MCF 10A (cell line): ENCODE results near the gene MTHFD1L. TPM values are rescaled to one million over a fixed set of nuclear protein-coding genes. Genes with fewer than 3 reads are reported as not detected.
A peak's percentile ranks its signal among the peaks of the same experiment; 100 is the strongest.

Experiments
- BruUV-seq: library from RNA; stranded (reverse); fragments of 400-500 nt; replicated peaks from 2 replicates; lab custom pipeline; 2021; lab: Mats Ljungman, UMichigan
- CTCF ChIA-PET: fragments of 300-600 bp; sonication (Branson Sonifier 250); formaldehyde crosslinking; extraction: SDS; loops from one replicate; lab custom pipeline; 2021; ENCODE audit warnings: antibody characterized with exemption, inconsistent platforms; lab: Yijun Ruan, JAX
- POLR2A ChIA-PET: fragments of 300-600, 350-650 bp; sonication (Branson Sonifier 250); formaldehyde crosslinking; extraction: SDS; loops from one replicate; lab custom pipeline; 2020; ENCODE audit warnings: antibody characterized with exemption, inconsistent platforms; lab: Yijun Ruan, JAX
- DNase-seq: peaks from one replicate; pipeline ENCODE4 v3.0.0-alpha.2; 2018; ENCODE audit not compliant: unreplicated experiment
- H3K27ac Mint-ChIP-seq: one replicate; pipeline ENCODE4 v1.8.0; 2022; ENCODE audit warnings: mild to moderate bottlenecking, low read depth, mixed read lengths; ENCODE audit not compliant: unreplicated experiment
- H3K27me3 Mint-ChIP-seq: one replicate; pipeline ENCODE4 v1.8.0; 2022; ENCODE audit warnings: mixed read lengths; ENCODE audit not compliant: insufficient read depth, unreplicated experiment
- H3K36me3 Mint-ChIP-seq: one replicate; pipeline ENCODE4 v1.8.0; 2022; ENCODE audit warnings: mild to moderate bottlenecking, moderate library complexity, mixed read lengths; ENCODE audit not compliant: insufficient read depth, unreplicated experiment
- H3K4me1 Mint-ChIP-seq: one replicate; pipeline ENCODE4 v1.8.0; 2022; ENCODE audit warnings: mixed read lengths; ENCODE audit not compliant: insufficient read depth, unreplicated experiment
- H3K4me3 Mint-ChIP-seq: one replicate; pipeline ENCODE4 v1.8.0; 2022; ENCODE audit warnings: mild to moderate bottlenecking, moderate library complexity, mixed read lengths; ENCODE audit not compliant: unreplicated experiment
- H3K9me3 Mint-ChIP-seq: one replicate; pipeline ENCODE4 v1.8.0; 2022; ENCODE audit warnings: mixed read lengths; ENCODE audit not compliant: unreplicated experiment
- intact Hi-C: fragments of 100-400 bp; cut with micrococcal nuclease; formaldehyde crosslinking; loops from 2 replicates; pipeline ENCODE4 v1.14.1; 2022
- total RNA-seq: library from RNA; stranded (reverse); gene quantifications from 2 replicates; pipeline ENCODE4 v1.2.3, GENCODE V29; 2022
- TF ChIP-seq, protein P1 (sequence below): fragments of 200-600 bp; IDR thresholded peaks from one replicate; pipeline ENCODE4 v1.8.0; 2022; ENCODE audit warnings: antibody characterized with exemption, mild to moderate bottlenecking; ENCODE audit not compliant: unreplicated experiment

The MTHFD1L gene
- total RNA-seq, 1 experiment from 2014 or later, result 110 TPM

DNA sequence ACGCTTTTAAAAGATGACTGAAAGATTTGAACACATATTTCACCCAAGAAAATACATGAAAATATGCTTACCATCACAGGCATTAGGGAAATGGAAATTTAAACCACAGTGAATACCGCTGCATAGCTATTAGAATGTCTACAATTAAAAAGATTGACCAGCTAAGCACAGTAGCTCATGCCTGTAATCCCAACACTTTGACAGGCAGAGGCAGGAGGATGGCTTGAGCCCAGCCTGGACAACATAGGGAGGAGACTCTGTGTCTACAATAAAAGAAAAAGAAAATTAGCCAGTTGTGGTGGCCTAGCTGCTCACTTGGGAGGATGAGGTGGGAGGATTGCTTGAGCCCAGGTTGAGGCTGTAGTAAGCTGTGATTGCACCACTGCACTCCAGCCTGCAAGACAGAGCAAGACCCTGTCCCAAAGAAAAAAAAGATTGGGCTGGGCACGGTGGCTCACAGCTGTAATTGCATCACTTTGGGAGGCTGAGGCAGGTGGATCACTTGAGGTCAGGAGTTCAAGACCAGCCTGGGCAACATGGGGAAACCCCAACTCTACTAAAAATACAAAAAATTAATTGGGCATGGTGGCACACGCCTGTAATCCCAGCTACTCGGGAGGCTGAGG, 210.5 kb downstream of the MTHFD1L start:
- peak; percentile 24 for DNase-seq
- H3K36me3 Mint-ChIP-seq, result peaks cover 22% of the 10 kb centered on the region
- BruUV-seq, result no TSS peak
- H3K27ac Mint-ChIP-seq, result no peak overlapping the region
- ChIA-PET POLR2A (no interaction called here), CTCF (interaction anchor here (0.7 kb wide), 1 partner anchor 52 kb away, joined by 4 read pairs; no protein-coding TSS in a partner anchor)
- H3K4me1 Mint-ChIP-seq, result no peaks in the 10 kb centered on the region
- TF ChIP-seq, protein P1, sequence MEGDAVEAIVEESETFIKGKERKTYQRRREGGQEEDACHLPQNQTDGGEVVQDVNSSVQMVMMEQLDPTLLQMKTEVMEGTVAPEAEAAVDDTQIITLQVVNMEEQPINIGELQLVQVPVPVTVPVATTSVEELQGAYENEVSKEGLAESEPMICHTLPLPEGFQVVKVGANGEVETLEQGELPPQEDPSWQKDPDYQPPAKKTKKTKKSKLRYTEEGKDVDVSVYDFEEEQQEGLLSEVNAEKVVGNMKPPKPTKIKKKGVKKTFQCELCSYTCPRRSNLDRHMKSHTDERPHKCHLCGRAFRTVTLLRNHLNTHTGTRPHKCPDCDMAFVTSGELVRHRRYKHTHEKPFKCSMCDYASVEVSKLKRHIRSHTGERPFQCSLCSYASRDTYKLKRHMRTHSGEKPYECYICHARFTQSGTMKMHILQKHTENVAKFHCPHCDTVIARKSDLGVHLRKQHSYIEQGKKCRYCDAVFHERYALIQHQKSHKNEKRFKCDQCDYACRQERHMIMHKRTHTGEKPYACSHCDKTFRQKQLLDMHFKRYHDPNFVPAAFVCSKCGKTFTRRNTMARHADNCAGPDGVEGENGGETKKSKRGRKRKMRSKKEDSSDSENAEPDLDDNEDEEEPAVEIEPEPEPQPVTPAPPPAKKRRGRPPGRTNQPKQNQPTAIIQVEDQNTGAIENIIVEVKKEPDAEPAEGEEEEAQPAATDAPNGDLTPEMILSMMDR, result no peak
- no peak overlapping the region for H3K4me3 Mint-ChIP-seq
- H3K27me3 Mint-ChIP-seq, result no peaks in the 10 kb centered on the region
- H3K9me3 Mint-ChIP-seq, result no peaks in the 10 kb centered on the region
- intact Hi-C loops, result no loop called here

DNA sequence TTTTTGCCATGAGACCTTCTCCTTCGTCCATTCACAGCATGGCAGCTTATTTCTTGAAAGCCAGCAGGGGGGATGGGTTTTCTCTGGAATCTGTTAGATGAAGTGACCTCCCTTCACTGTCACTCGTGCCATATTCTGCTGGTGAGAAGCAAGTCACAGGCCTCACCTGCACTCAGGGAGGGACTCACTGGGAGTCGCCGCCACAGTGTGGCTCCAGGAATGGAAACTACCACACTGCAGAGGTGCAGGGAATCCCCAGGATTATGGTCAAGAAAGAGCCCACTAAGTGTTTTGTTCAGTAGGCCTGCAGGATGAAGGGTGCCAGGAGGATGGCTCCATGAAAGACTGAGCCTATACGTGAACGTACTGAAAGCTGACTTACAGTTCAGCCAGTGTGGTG, 213.2 kb downstream of the MTHFD1L start:
- Mint-ChIP-seq H3K27me3 (no peaks in the 10 kb centered on the region), H3K36me3 (peaks cover 29% of the 10 kb centered on the region), H3K4me1 (peaks cover 15% of the 10 kb centered on the region), H3K9me3 (no peaks in the 10 kb centered on the region), H3K27ac (peak overlapping the region; percentile 40), H3K4me3 (no peak overlapping the region)
- POLR2A ChIA-PET, result interaction anchor here (0.7 to 0.8 kb wide), 2 partner anchors 12 to 21 kb away, joined by 3 read pairs; no protein-coding TSS in a partner anchor
- TF ChIP-seq, protein P1, result no peak
- intact Hi-C loops, result no loop called here
- no TSS peak for BruUV-seq
- CTCF ChIA-PET, result interaction anchor here (0.7 to 1.4 kb wide), 4 partner anchors 9 to 64 kb away, joined by 3 to 7 read pairs (median 4); no protein-coding TSS in a partner anchor
- no peak for DNase-seq

DNA sequence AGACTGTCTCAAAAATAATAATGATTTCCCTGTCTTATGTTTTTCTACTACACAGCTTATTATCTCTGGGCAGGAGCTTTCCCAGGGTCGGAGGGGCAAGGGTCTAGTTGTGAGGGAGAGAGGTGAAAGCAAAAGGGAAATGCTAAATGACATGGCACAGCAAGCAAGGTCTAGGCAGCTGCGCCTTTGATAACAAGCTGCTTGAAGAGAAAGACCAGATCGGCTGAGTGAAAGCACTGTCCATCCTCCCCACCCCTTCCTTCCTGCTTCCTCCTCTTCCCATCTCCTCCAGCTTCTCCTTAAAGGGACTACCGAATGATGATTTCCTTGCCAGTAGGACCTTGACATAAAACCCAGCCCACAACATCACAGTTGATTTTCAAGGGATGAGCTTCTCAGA, 216.2 kb downstream of the MTHFD1L start:
- peaks cover 27% of the 10 kb centered on the region for H3K36me3 Mint-ChIP-seq
- H3K4me3 Mint-ChIP-seq, result no peak overlapping the region
- H3K27me3 Mint-ChIP-seq, result no peaks in the 10 kb centered on the region
- peaks cover 25% of the 10 kb centered on the region for H3K4me1 Mint-ChIP-seq
- no peak overlapping the region for H3K27ac Mint-ChIP-seq
- no peak for DNase-seq
- TF ChIP-seq, protein P1, result no peak
- intact Hi-C loops, result loop anchor here (5.0 kb wide), 1 partner anchor 69 kb away; no protein-coding TSS in a partner anchor
- CTCF ChIA-PET, result interaction anchor here (1.3 to 2.8 kb wide), 4 partner anchors 13 to 243 kb away, joined by 5 to 13 read pairs (median 7); no protein-coding TSS in a partner anchor
- POLR2A ChIA-PET, result interaction anchor here (0.6 to 2.7 kb wide), 9 partner anchors 8 to 1332 kb away, joined by 3 to 28 read pairs (median 4); no protein-coding TSS in a partner anchor
- H3K9me3 Mint-ChIP-seq, result no peaks in the 10 kb centered on the region
- no TSS peak for BruUV-seq

DNA sequence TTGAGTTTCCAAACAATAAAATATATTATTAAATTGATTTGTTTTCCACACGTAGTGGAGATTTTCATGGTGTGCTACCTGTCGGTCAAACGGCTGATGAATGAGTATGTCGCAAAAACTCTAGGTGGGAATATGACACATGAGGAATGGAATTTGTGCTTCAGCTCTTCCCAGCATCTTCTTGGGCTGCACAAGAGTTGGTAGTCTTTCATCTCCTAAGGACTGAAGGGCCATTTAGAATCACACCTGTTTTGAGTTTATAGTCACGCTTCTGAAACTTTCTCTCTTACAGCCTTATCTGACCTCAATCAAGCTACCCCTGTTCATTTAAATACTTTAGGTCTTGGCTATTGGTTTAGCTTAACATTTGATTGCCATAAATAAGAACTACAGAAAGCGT, 216.6 kb downstream of the MTHFD1L start:
- H3K9me3 Mint-ChIP-seq, result no peaks in the 10 kb centered on the region
- TF ChIP-seq, protein P1, result no peak
- CTCF ChIA-PET, result interaction anchor here (1.3 to 2.8 kb wide), 4 partner anchors 13 to 242 kb away, joined by 5 to 13 read pairs (median 7); no protein-coding TSS in a partner anchor
- POLR2A ChIA-PET, result interaction anchor here (0.6 to 2.7 kb wide), 9 partner anchors 9 to 1332 kb away, joined by 3 to 28 read pairs (median 4); no protein-coding TSS in a partner anchor
- H3K27me3 Mint-ChIP-seq, result no peaks in the 10 kb centered on the region
- intact Hi-C loops, result loop anchor here (5.0 kb wide), 1 partner anchor 70 kb away; no protein-coding TSS in a partner anchor
- DNase-seq, result peak; percentile 64
- peaks cover 25% of the 10 kb centered on the region for H3K4me1 Mint-ChIP-seq
- peaks cover 23% of the 10 kb centered on the region for H3K36me3 Mint-ChIP-seq
- H3K27ac Mint-ChIP-seq, result no peak overlapping the region
- no peak overlapping the region for H3K4me3 Mint-ChIP-seq
- BruUV-seq, result no TSS peak
